ENCODE measurements around the gene TRIM9. TPM values are rescaled to one million over a fixed set of nuclear protein-coding genes. Genes with fewer than 3 reads are reported as not detected.

The TRIM9 gene
- total and polyA plus RNA-seq, 7 donors, result 0.17 to 3.3 (median 1.1) TPM

GRCh38 chr14:51107801-51108200, 12.9 kb upstream of the TRIM9 start:
- no peak overlapping the region for H3K27ac ChIP-seq
- no peaks in the 10 kb centered on the region for H3K9me3 ChIP-seq
- H3K4me1 ChIP-seq, result no peaks in the 10 kb centered on the region
- intact Hi-C loops (cut with DNase I), result no loop called here
- 94 to 95% (median 95%) methylated on average over 1 of the region's 1 CpG for WGBS, 3 donors
- DNase-seq (no peak), ATAC-seq (no peak)
- no peak overlapping the region for H3K4me3 ChIP-seq
- no peaks in the 10 kb centered on the region for H3K27me3 ChIP-seq (ENCODE audit: insufficient read depth in 3 of 3, low read length in 2 of 3)
- no peaks in the 10 kb centered on the region for H3K36me3 ChIP-seq (ENCODE audit: insufficient read depth in 1 of 2, low read depth in 1 of 2)
- TF ChIP-seq CTCF (IDR thresholded peaks at IDR 0.05), result no peak

GRCh38 chr14:51104467-51104866, 9.6 kb upstream of the TRIM9 start:
- no peaks in the 10 kb centered on the region for H3K9me3 ChIP-seq
- no peaks in the 10 kb centered on the region for H3K36me3 ChIP-seq (ENCODE audit: insufficient read depth in 1 of 2, low read depth in 1 of 2)
- intact Hi-C loops (cut with DNase I), result no loop called here
- no peak for ATAC-seq
- no peaks in the 10 kb centered on the region for H3K27me3 ChIP-seq (ENCODE audit: insufficient read depth in 3 of 3, low read length in 2 of 3)
- no peak overlapping the region for H3K4me3 ChIP-seq
- no peak overlapping the region for H3K27ac ChIP-seq
- TF ChIP-seq CTCF (IDR thresholded peaks at IDR 0.05), result no peak
- no peak for DNase-seq
- H3K4me1 ChIP-seq, result no peaks in the 10 kb centered on the region

- no peak for TF ChIP-seq CTCF (IDR thresholded peaks at IDR 0.05)
- H3K4me3 ChIP-seq, result no peak overlapping the region
- H3K4me1 ChIP-seq, result peaks cover 12% of the 10 kb centered on the region
- H3K9me3 ChIP-seq, result no peaks in the 10 kb centered on the region
- DNase-seq (no peak), ATAC-seq (no peak)
- H3K27ac ChIP-seq, result no peak overlapping the region
- peaks cover 0 to 23% (median 10%) of the 10 kb centered on the region in 3 donors for H3K27me3 ChIP-seq (ENCODE audit: insufficient read depth in 3 of 3, low read length in 2 of 3)
- no peaks in the 10 kb centered on the region for H3K36me3 ChIP-seq (ENCODE audit: insufficient read depth in 1 of 2, low read depth in 1 of 2)
- intact Hi-C loops (cut with DNase I), result loop anchor here (5.0 to 10.0 kb wide), 3 partner anchors 120 to 142 kb away; no protein-coding TSS in a partner anchor
- WGBS, 3 donors, result 87 to 94% (median 93%) methylated on average over 1 of the region's 1 CpG
Measured at GRCh38 chr14:51097287-51097686, 2.4 kb upstream of the TRIM9 start.

GRCh38 chr14:51096870-51097269, 2.0 kb upstream of the TRIM9 start:
- no peaks in the 10 kb centered on the region for H3K9me3 ChIP-seq
- H3K4me3 ChIP-seq, result no peak overlapping the region
- intact Hi-C loops (cut with DNase I), result loop anchor here (5.0 to 10.0 kb wide), 3 partner anchors 120 to 142 kb away; no protein-coding TSS in a partner anchor
- H3K27me3 ChIP-seq (ENCODE audit: insufficient read depth in 3 of 3, low read length in 2 of 3), result peaks cover 0 to 24% (median 10%) of the 10 kb centered on the region in 3 donors
- H3K27ac ChIP-seq, result no peak overlapping the region
- H3K4me1 ChIP-seq, result peaks cover 12% of the 10 kb centered on the region
- DNase-seq (no peak), ATAC-seq (no peak)
- no peaks in the 10 kb centered on the region for H3K36me3 ChIP-seq (ENCODE audit: insufficient read depth in 1 of 2, low read depth in 1 of 2)
- 83 to 99% (median 99%) methylated on average over 2 of the region's 2 CpGs for WGBS, 3 donors
- no peak for TF ChIP-seq CTCF (IDR thresholded peaks at IDR 0.05)
